IPS DF 6.9 (cell line): ENCODE results near the gene SLC43A2.

ENCODE experiments used
- DNase-seq: peaks from one replicate; pipeline ENCODE4 v3.0.0-alpha.2; 2013; ENCODE audit warnings: low read depth, low spot score
- H3K27ac ChIP-seq: one replicate; pipeline ENCODE4 v1.5.1; 2013; ENCODE audit warnings: low read length, control low read depth
- H3K27me3 ChIP-seq: 2 replicates; pipeline ENCODE4 v1.6.1; 2013; ENCODE audit warnings: mild to moderate bottlenecking, low read length; ENCODE audit not compliant: control insufficient read depth, insufficient read depth
- H3K36me3 ChIP-seq: 2 replicates; pipeline ENCODE4 v1.6.1; 2013; ENCODE audit warnings: low read length; ENCODE audit not compliant: control insufficient read depth, insufficient read depth
- H3K4me1 ChIP-seq: 2 replicates; pipeline ENCODE4 v1.6.1; 2013; ENCODE audit warnings: low read length; ENCODE audit not compliant: control insufficient read depth, insufficient read depth
- H3K4me3 ChIP-seq: 2 replicates; pipeline ENCODE4 v1.5.1; 2013; ENCODE audit warnings: mild to moderate bottlenecking, low read length
- H3K9me3 ChIP-seq: 2 replicates; pipeline ENCODE4 v1.6.1; 2013; ENCODE audit warnings: low read length, inconsistent platforms; ENCODE audit not compliant: control insufficient read depth, insufficient read depth
- whole genome bisulfite sequencing: extraction: QIAGEN DNeasy Blood & Tissue Kit; methylation state at CpG from one replicate; pipeline ENCODE4 v1.1.7; 2013; ENCODE audit warnings: mixed read lengths, missing lambda C conversion rate; ENCODE audit not compliant: insufficient read length, insufficient coverage; 5-methylcytosine and 5-hydroxymethylcytosine counted together

SLC43A2 gene

DNA sequence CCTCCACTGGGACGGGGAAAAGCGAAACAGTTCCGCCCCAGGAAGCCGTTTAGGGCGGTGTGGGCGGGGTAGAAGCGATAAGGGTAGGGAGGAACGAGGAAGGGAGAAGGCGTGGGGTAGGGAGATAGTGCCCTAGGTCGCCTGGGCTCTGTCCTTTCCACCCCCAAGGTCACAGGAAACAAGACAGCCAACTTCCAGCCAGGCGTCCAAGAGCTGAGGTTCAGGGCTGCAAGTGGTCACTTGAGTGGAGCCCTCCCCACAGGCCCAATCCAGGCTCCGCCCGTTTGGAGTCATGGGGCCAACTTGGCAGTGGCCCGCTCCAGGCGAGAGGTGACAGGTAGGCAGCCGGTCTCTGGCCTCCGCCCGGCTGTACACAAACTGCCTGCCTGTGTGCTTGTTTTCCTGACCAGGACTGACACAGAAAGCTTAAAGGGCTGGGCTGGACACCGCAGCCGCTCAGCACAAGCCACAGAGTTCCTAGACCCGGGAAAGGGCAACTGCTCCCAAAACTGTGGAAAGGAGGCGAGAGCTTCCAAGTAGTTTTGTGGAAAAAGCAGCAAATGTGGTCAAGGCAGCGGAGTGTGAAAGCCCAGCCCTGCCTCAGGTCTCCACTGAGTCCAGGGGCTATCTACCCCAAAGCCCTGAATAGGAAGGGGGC, 21.3 kb upstream of the SLC43A2 start, which contains the start of gene RILP:
RILP (minus strand) TSS at position 23 of the 658 bp plus-strand sequence. CDS start 62 bp downstream, outside the sequence.
- Histone ChIP-seq H3K27ac (no peak within 1 kb of the TSS), H3K4me1 (peaks cover 9% of the 10 kb centered on the region), H3K27me3 (no peaks in the 10 kb centered on the region), H3K9me3 (no peaks in the 10 kb centered on the region), H3K4me3 (peak within 1 kb of the TSS; percentile 69; the same call in 1 of the 2 replicates), H3K36me3 (peaks cover 37% of the 10 kb centered on the region)
- no CpG with 5 or more reads among the region's 23 CpGs for WGBS
- no peak for DNase-seq

GRCh38 chr17:1648963-1649843, 20.6 kb upstream of the SLC43A2 start:
- Histone ChIP-seq H3K27me3 (no peaks in the 10 kb centered on the region), H3K36me3 (peaks cover 32% of the 10 kb centered on the region), H3K4me1 (peaks cover 12% of the 10 kb centered on the region), H3K27ac (no peak overlapping the region), H3K4me3 (peak overlapping the region; percentile 69; the same call in 1 of the 2 replicates), H3K9me3 (no peaks in the 10 kb centered on the region)
- no CpG with 5 or more reads among the region's 100 CpGs for WGBS
- DNase-seq = no peak

DNA sequence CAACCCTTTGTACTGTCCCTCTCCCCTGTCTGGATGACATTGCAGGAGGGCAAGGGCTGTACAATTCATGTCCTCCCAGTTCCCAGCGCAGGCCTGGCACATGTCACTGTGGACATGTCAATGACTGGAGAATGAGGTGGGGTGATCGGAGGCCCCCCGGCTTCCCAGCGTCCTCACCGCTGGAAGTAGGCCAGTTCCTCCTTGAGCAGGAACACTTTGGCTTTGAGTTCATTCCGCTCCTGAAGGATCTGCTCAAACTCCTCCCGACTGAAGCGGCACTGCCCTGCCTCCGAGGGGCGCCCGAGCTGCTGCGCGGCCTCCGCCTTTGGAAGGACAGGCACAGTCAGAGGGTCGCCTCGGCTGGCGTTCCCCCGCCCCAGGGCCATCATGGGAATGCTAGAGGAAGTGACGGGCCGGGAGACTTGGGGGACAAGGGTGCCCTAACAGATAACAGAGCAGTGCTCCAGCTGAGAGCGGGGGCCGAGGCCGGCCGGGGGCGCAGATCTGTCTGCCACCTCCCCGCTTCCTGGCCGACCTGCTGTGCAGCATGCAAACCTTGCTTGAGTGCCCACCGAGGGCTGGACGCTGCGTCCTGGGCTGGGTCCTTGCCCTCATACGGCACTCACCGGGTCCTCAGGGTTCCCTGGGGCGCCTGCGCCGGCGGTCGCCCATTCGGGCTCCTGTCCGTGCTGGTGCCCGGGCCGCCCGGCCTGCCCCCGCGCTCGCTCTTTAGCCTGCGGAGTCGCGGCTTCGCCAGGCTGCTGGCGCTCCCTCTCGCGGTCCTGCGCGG, 19.7 kb upstream of the SLC43A2 start:
- Histone ChIP-seq H3K9me3 (no peaks in the 10 kb centered on the region), H3K27me3 (no peaks in the 10 kb centered on the region), H3K4me3 (peak overlapping the region; percentile 31; the same call in 1 of the 2 replicates), H3K27ac (no peak overlapping the region), H3K4me1 (peaks cover 15% of the 10 kb centered on the region), H3K36me3 (peaks cover 24% of the 10 kb centered on the region)
- no CpG with 5 or more reads among the region's 54 CpGs for WGBS
- DNase-seq = no peak

DNA sequence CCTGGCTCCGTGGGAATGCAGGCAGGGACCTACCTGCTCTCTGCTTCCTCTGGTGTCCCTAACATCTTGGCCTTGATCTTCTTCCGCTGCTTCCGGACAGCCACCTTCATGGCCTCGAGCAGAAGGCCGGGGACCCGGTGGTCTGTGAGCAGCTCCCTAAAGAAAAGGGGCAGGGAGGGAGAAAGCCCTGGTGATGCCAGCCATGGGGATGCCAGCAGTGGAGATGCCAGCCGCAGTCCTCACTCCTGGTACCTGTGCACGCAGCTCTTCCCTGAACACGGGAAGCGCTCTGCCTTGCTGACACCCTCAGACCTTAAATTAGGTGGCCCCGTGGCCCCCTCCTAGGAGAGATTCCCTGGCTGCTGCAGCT, 19.2 kb upstream of the SLC43A2 start:
- no CpG with 5 or more reads among the region's 11 CpGs for WGBS
- DNase-seq = no peak
- Histone ChIP-seq H3K9me3 (no peaks in the 10 kb centered on the region), H3K27ac (no peak overlapping the region), H3K4me1 (peaks cover 15% of the 10 kb centered on the region), H3K4me3 (no peak overlapping the region), H3K36me3 (peaks cover 20% of the 10 kb centered on the region), H3K27me3 (no peaks in the 10 kb centered on the region)

GRCh38 chr17:1646199-1646875, 17.7 kb upstream of the SLC43A2 start:
- DNase-seq = no peak
- no CpG with 5 or more reads among the region's 13 CpGs for WGBS
- H3K4me1 ChIP-seq = peaks cover 15% of the 10 kb centered on the region

DNA sequence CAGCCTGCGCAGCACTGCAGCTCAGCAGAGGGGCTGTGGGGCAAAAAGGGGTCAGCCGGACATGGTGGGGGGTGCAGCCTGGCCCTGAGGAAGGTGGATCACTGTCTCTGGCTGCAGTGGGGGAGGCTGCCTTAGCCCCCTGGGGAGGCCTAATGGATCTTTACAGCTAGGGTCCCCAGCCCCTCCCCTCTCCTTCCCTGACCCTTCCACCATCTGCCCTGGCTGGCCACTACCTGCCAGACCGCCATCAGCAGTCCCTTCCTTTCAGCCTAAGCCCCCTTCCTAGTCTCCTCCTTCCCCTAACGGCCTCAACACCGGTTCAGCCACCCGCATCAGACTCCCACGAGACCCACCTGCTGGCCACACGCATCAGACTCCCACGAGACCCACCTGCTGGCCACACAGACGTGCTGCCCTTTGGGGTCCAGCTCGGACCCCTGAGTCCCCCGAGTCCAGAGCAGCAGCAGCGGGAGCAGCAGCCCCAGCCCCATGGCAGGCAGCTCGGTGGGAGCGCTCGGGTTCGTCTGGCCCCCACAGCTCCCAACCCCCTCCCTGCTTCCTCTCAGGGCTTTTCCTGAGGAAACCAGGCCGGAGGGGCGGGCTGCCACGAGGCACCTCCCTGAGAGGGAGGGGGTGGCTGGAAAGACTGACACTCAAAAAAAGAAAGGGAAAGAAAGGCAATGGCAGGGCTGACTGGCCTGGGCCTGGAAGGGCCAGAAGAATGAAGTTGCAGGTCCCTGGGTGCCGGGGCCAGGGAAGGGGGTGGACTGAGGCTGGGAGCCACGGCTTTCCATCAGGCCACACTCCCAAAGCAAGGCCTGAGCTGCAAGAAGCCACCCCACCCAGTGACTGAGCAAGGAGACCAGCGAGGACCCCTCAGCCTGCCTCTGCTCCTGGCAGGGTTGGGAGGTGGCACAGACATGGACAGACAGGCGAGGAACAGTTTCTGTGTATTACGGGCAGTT, 16.9 kb upstream of the SLC43A2 start, which contains the start of gene SCARF1:
SCARF1 (minus strand) TSS at position 526 of the 965 bp plus-strand sequence; CDS start at position 491, 35 bp downstream.
- Histone ChIP-seq H3K27ac (no peak within 1 kb of the TSS), H3K9me3 (no peaks in the 10 kb centered on the region), H3K4me1 (peaks cover 15% of the 10 kb centered on the region), H3K27me3 (no peaks in the 10 kb centered on the region), H3K36me3 (no peaks in the 10 kb centered on the region), H3K4me3 (no peak within 1 kb of the TSS)
- no peak for DNase-seq
- no CpG with 5 or more reads among the region's 25 CpGs for WGBS

More at GRCh38 chr17:1646199-1646875, 17.7 kb upstream of the SLC43A2 start:
- H3K4me3 ChIP-seq = no peak overlapping the region
- peaks cover 8% of the 10 kb centered on the region for H3K36me3 ChIP-seq
- H3K27ac ChIP-seq = no peak overlapping the region
- H3K9me3 ChIP-seq = no peaks in the 10 kb centered on the region
- H3K27me3 ChIP-seq = no peaks in the 10 kb centered on the region

GRCh38 chr17:1644493-1645206, 16.0 kb upstream of the SLC43A2 start:
- H3K27ac ChIP-seq = no peak overlapping the region
- no CpG with 5 or more reads among the region's 15 CpGs for WGBS

GRCh38 chr17:1643999-1644492, 15.4 kb upstream of the SLC43A2 start:
- Histone ChIP-seq H3K36me3 (no peaks in the 10 kb centered on the region; the same call in 1 of the 2 replicates), H3K4me3 (peak overlapping the region; percentile 58; the same call in 1 of the 2 replicates), H3K27ac (no peak overlapping the region), H3K27me3 (no peaks in the 10 kb centered on the region), H3K9me3 (no peaks in the 10 kb centered on the region), H3K4me1 (peaks cover 17% of the 10 kb centered on the region)
- no peak for DNase-seq
- no CpG with 5 or more reads among the region's 13 CpGs for WGBS

More at GRCh38 chr17:1644493-1645206, 16.0 kb upstream of the SLC43A2 start:
- H3K36me3 ChIP-seq = no peaks in the 10 kb centered on the region; the same call in 1 of the 2 replicates
- H3K4me3 ChIP-seq = no peak overlapping the region
- peaks cover 17% of the 10 kb centered on the region for H3K4me1 ChIP-seq
- DNase-seq = no peak
- no peaks in the 10 kb centered on the region for H3K9me3 ChIP-seq
- H3K27me3 ChIP-seq = no peaks in the 10 kb centered on the region
